Spleen (tissue), 7 donors: ENCODE measurements around the gene GPR183.

ENCODE experiments used
- POLR2A ChIP-seq, 3 donors: fragments of 450-650 bp; IDR thresholded peaks; one replicate each; pipeline ENCODE4 v1.5.1; 2017; ENCODE audit warnings: antibody characterized with exemption in 3 of 3, mild to moderate bottlenecking in 1 of 3
- POLR2AphosphoS5 ChIP-seq, 3 donors: sonication (generic); formaldehyde crosslinking; IDR thresholded peaks; one replicate each; pipeline ENCODE4 v1.5.1; 2017; ENCODE audit warnings: antibody characterized with exemption in 3 of 3
- TF ChIP-seq, protein P1 (sequence below), 11 experiments: fragments of 200-600 bp in 7 of 11; fragments of 450-650 bp in 4 of 11; sonication (generic) in 4 of 11; IDR thresholded peaks in 8 of 11; conservative IDR thresholded peaks in 3 of 11; 1 replicate in 7 of 11; 2 replicates in 4 of 11; pipeline versions ENCODE4 v1.4.0 to v1.8.0; 2016 to 2021; ENCODE audit warnings: antibody characterized with exemption in 11 of 11, inconsistent platforms in 4 of 11, mild to moderate bottlenecking in 1 of 11
- donor health status: DM: no; HTN: no; CAD: no; lungs with moderate emphysema.
- donor health status: DM: no; HTN: no; CAD: no.
- donor health status: DM: no; HTN: no; CAD: no.

GRCh38 chr13:99257291-99257690 lies 49.9 kb downstream of the GPR183 start:
- TF ChIP-seq, protein P1, sequence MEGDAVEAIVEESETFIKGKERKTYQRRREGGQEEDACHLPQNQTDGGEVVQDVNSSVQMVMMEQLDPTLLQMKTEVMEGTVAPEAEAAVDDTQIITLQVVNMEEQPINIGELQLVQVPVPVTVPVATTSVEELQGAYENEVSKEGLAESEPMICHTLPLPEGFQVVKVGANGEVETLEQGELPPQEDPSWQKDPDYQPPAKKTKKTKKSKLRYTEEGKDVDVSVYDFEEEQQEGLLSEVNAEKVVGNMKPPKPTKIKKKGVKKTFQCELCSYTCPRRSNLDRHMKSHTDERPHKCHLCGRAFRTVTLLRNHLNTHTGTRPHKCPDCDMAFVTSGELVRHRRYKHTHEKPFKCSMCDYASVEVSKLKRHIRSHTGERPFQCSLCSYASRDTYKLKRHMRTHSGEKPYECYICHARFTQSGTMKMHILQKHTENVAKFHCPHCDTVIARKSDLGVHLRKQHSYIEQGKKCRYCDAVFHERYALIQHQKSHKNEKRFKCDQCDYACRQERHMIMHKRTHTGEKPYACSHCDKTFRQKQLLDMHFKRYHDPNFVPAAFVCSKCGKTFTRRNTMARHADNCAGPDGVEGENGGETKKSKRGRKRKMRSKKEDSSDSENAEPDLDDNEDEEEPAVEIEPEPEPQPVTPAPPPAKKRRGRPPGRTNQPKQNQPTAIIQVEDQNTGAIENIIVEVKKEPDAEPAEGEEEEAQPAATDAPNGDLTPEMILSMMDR (IDR thresholded peaks at IDR 0.05 in 8 of 11, conservative IDR thresholded peaks at IDR 0.05 in 3 of 11): no peak
- no peak for TF ChIP-seq POLR2AphosphoS5 (IDR thresholded peaks at IDR 0.05)
- TF ChIP-seq POLR2A (IDR thresholded peaks at IDR 0.05): no peak
